ENCODE measurements around the gene ANKRD33B. TPM values are rescaled to one million over a fixed set of nuclear protein-coding genes. Genes with fewer than 3 reads are reported as not detected.

The ANKRD33B gene
- total and polyA plus RNA-seq, 2 experiments from 2014 or later, result 1.5 to 2.0 TPM

GRCh38 chr5:10538789-10539686 lies 24.8 kb upstream of the ANKRD33B start:
- Histone ChIP-seq H3K4me3 (no peak overlapping the region), H3K36me3 (replicated peaks; ENCODE audit: insufficient read depth, low read depth) (no peaks in the 10 kb centered on the region), H3K9me3 (ENCODE audit: low read depth) (no peaks in the 10 kb centered on the region), H3K27me3 (no peaks in the 10 kb centered on the region), H3K27ac (no peak overlapping the region), H4K20me1 (ENCODE audit: insufficient read depth, poor library complexity, severe bottlenecking) (no peaks in the 10 kb centered on the region), H3K4me1 (ENCODE audit: insufficient read depth) (peaks cover 3% of the 10 kb centered on the region), H3K9me2 (replicated peaks; ENCODE audit: insufficient read depth) (no peaks in the 10 kb centered on the region), H2AFZ (no peak overlapping the region), H3K79me2 (no peaks in the 10 kb centered on the region), H3K4me2 (no peak overlapping the region)
- TF ChIP-seq CTCF (IDR thresholded peaks at IDR 0.05; ENCODE audit: poor library complexity) (no peak), EZH2 (IDR thresholded peaks at IDR 0.05; ENCODE audit: borderline replicate concordance) (no peak), EZH2phosphoT487 (IDR thresholded peaks at IDR 0.05; ENCODE audit: low read depth, severe bottlenecking, unreplicated experiment) (no peak)
- WGBS (ENCODE audit: low lambda C conversion rate, missing lambda C conversion rate), result 64% methylated on average over 19 of the region's 19 CpGs
- DNase-seq (ENCODE audit: low spot score), result no peak

GRCh38 chr5:10539687-10539998 lies 24.2 kb upstream of the ANKRD33B start:
- 93% methylated on average over 3 of the region's 3 CpGs for WGBS (ENCODE audit: low lambda C conversion rate, missing lambda C conversion rate)
- Histone ChIP-seq H4K20me1 (ENCODE audit: insufficient read depth, poor library complexity, severe bottlenecking) (no peaks in the 10 kb centered on the region), H2AFZ (no peak overlapping the region), H3K4me2 (no peak overlapping the region), H3K9me2 (replicated peaks; ENCODE audit: insufficient read depth) (no peaks in the 10 kb centered on the region), H3K9me3 (ENCODE audit: low read depth) (no peaks in the 10 kb centered on the region), H3K79me2 (no peaks in the 10 kb centered on the region), H3K4me1 (ENCODE audit: insufficient read depth) (peaks cover 3% of the 10 kb centered on the region), H3K4me3 (no peak overlapping the region), H3K27ac (no peak overlapping the region), H3K27me3 (peaks cover 6% of the 10 kb centered on the region), H3K36me3 (replicated peaks; ENCODE audit: insufficient read depth, low read depth) (no peaks in the 10 kb centered on the region)
- no peak for TF ChIP-seq CTCF (IDR thresholded peaks at IDR 0.05; ENCODE audit: poor library complexity)
- TF ChIP-seq EZH2phosphoT487 (IDR thresholded peaks at IDR 0.05; ENCODE audit: low read depth, severe bottlenecking, unreplicated experiment), result no peak
- TF ChIP-seq EZH2 (IDR thresholded peaks at IDR 0.05; ENCODE audit: borderline replicate concordance), result no peak
- DNase-seq (ENCODE audit: low spot score), result no peak

- H3K4me3 ChIP-seq, result no peak overlapping the region
- H3K36me3 ChIP-seq (replicated peaks; ENCODE audit: insufficient read depth, low read depth), result no peaks in the 10 kb centered on the region
- H3K9me3 ChIP-seq (ENCODE audit: low read depth), result no peaks in the 10 kb centered on the region
- H4K20me1 ChIP-seq (ENCODE audit: insufficient read depth, poor library complexity, severe bottlenecking), result no peaks in the 10 kb centered on the region
- no peak overlapping the region for H3K4me2 ChIP-seq
- TF ChIP-seq CTCF (IDR thresholded peaks at IDR 0.05; ENCODE audit: poor library complexity) (no peak), EZH2phosphoT487 (IDR thresholded peaks at IDR 0.05; ENCODE audit: low read depth, severe bottlenecking, unreplicated experiment) (no peak), EZH2 (IDR thresholded peaks at IDR 0.05; ENCODE audit: borderline replicate concordance) (no peak)
- no peaks in the 10 kb centered on the region for H3K79me2 ChIP-seq
- peaks cover 3% of the 10 kb centered on the region for H3K4me1 ChIP-seq (ENCODE audit: insufficient read depth)
- DNase-seq (ENCODE audit: low spot score), result no peak
- no peak overlapping the region for H3K27ac ChIP-seq
- peaks cover 7% of the 10 kb centered on the region for H3K27me3 ChIP-seq
- H3K9me2 ChIP-seq (replicated peaks; ENCODE audit: insufficient read depth), result no peaks in the 10 kb centered on the region
- WGBS (ENCODE audit: low lambda C conversion rate, missing lambda C conversion rate), result 94% methylated on average over 11 of the region's 11 CpGs
- H2AFZ ChIP-seq, result no peak overlapping the region
These were observed 23.8 kb upstream of the ANKRD33B start for GRCh38 chr5:10540036-10540544.
